Measurements from ENCODE around the gene FGD1. TPM values are rescaled to one million over a fixed set of nuclear protein-coding genes. Genes with fewer than 3 reads are reported as not detected.

Gene FGD1
- total and polyA plus RNA-seq, 2 experiments from 2014 or later, result 6.0 to 8.6 TPM

- H3F3A ChIP-seq (ENCODE audit: insufficient read depth), result no peaks in the 10 kb centered on the region
- no peak overlapping the region for H3K9ac ChIP-seq
- no peak overlapping the region for H2AFZ ChIP-seq
- H3K4me1 ChIP-seq (ENCODE audit: insufficient read depth), result no peaks in the 10 kb centered on the region
- H3K9me2 ChIP-seq (ENCODE audit: insufficient read depth), result no peaks in the 10 kb centered on the region
- H3K27me3 ChIP-seq (replicated peaks; ENCODE audit: insufficient read depth), result no peaks in the 10 kb centered on the region
- peaks cover 12% of the 10 kb centered on the region; the same call in 1 of the 2 replicates for H3K79me2 ChIP-seq (ENCODE audit: insufficient read depth)
- H4K20me1 ChIP-seq (ENCODE audit: insufficient read depth), result no peaks in the 10 kb centered on the region
- no peak overlapping the region for H3K4me2 ChIP-seq (ENCODE audit: unreplicated experiment)
- no peaks in the 10 kb centered on the region for H3K36me3 ChIP-seq (ENCODE audit: low read depth)
- TF ChIP-seq EZH2phosphoT487 (IDR thresholded peaks at IDR 0.05; ENCODE audit: insufficient read depth, low read depth) (no peak), EZH2 (IDR thresholded peaks at IDR 0.05; ENCODE audit: insufficient read depth, poor library complexity, severe bottlenecking) (no peak)
- H3K9me3 ChIP-seq (ENCODE audit: low read depth), result no peaks in the 10 kb centered on the region
- H3K4me3 ChIP-seq, result no peak overlapping the region
- WGBS, 2 experiments (ENCODE audit: low coverage in 1 of 2, low lambda C conversion rate in 2 of 2, missing lambda C conversion rate in 2 of 2), result 89 to 92% methylated on average over 7 to 19 of the region's 21 CpGs
- DNase-seq, result no peak
- H3K27ac ChIP-seq, result no peak overlapping the region
- in situ Hi-C loops (cut with MboI), result no loop called here
Observed at GRCh38 chrX:54470054-54470760, 25.8 kb downstream of the FGD1 start.

GRCh38 chrX:54452920-54453319 is 43.1 kb downstream of the FGD1 start:
- Histone ChIP-seq H3K27ac (no peak overlapping the region), H4K20me1 (ENCODE audit: insufficient read depth) (no peaks in the 10 kb centered on the region), H3K4me3 (no peak overlapping the region), H3K36me3 (ENCODE audit: low read depth) (no peaks in the 10 kb centered on the region), H3K9me3 (ENCODE audit: low read depth) (no peaks in the 10 kb centered on the region), H3K79me2 (ENCODE audit: insufficient read depth) (no peaks in the 10 kb centered on the region), H3K4me2 (ENCODE audit: unreplicated experiment) (no peak overlapping the region), H3K4me1 (ENCODE audit: insufficient read depth) (no peaks in the 10 kb centered on the region), H3K27me3 (replicated peaks; ENCODE audit: insufficient read depth) (no peaks in the 10 kb centered on the region), H3F3A (ENCODE audit: insufficient read depth) (no peaks in the 10 kb centered on the region), H2AFZ (no peak overlapping the region), H3K9me2 (ENCODE audit: insufficient read depth) (no peaks in the 10 kb centered on the region), H3K9ac (no peak overlapping the region)
- in situ Hi-C loops (cut with MboI), result no loop called here
- DNase-seq, result peak; percentile 43
- no peak for TF ChIP-seq EZH2phosphoT487 (IDR thresholded peaks at IDR 0.05; ENCODE audit: insufficient read depth, low read depth)
- no peak for TF ChIP-seq EZH2 (IDR thresholded peaks at IDR 0.05; ENCODE audit: insufficient read depth, poor library complexity, severe bottlenecking)
- 10 to 22% methylated on average over 1 to 2 of the region's 2 CpGs for WGBS, 2 experiments (ENCODE audit: low coverage in 1 of 2, low lambda C conversion rate in 2 of 2, missing lambda C conversion rate in 2 of 2)

- DNase-seq, result no peak
- in situ Hi-C loops (cut with MboI), result loop anchor here (25.0 kb wide), 1 partner anchor 413 kb away; the partner anchor contains the start of gene PHF8
- TF ChIP-seq EZH2phosphoT487 (IDR thresholded peaks at IDR 0.05; ENCODE audit: insufficient read depth, low read depth) (no peak), EZH2 (IDR thresholded peaks at IDR 0.05; ENCODE audit: insufficient read depth, poor library complexity, severe bottlenecking) (no peak)
- Histone ChIP-seq H2AFZ (no peak overlapping the region), H3F3A (ENCODE audit: insufficient read depth) (no peaks in the 10 kb centered on the region), H3K9ac (no peak overlapping the region), H3K9me2 (ENCODE audit: insufficient read depth) (no peaks in the 10 kb centered on the region), H3K4me3 (no peak overlapping the region), H3K79me2 (ENCODE audit: insufficient read depth) (no peaks in the 10 kb centered on the region), H3K4me2 (ENCODE audit: unreplicated experiment) (no peak overlapping the region), H3K27ac (no peak overlapping the region), H3K9me3 (ENCODE audit: low read depth) (no peaks in the 10 kb centered on the region), H3K27me3 (replicated peaks; ENCODE audit: insufficient read depth) (no peaks in the 10 kb centered on the region), H4K20me1 (ENCODE audit: insufficient read depth) (no peaks in the 10 kb centered on the region), H3K4me1 (ENCODE audit: insufficient read depth) (no peaks in the 10 kb centered on the region), H3K36me3 (ENCODE audit: low read depth) (no peaks in the 10 kb centered on the region)
Observed at GRCh38 chrX:54449929-54450328, 46.1 kb downstream of the FGD1 start.

- H3K79me2 ChIP-seq (ENCODE audit: insufficient read depth), result peaks cover 11% of the 10 kb centered on the region
- no peak overlapping the region for H3K9ac ChIP-seq
- in situ Hi-C loops (cut with MboI), result loop anchor here (25.0 kb wide), 1 partner anchor 410 kb away; the partner anchor contains the start of gene PHF8
- no peak overlapping the region for H3K4me3 ChIP-seq
- TF ChIP-seq EZH2 (IDR thresholded peaks at IDR 0.05; ENCODE audit: insufficient read depth, poor library complexity, severe bottlenecking), result no peak
- no peak for TF ChIP-seq EZH2phosphoT487 (IDR thresholded peaks at IDR 0.05; ENCODE audit: insufficient read depth, low read depth)
- no peak overlapping the region for H3K4me2 ChIP-seq (ENCODE audit: unreplicated experiment)
- no peaks in the 10 kb centered on the region for H3K9me3 ChIP-seq (ENCODE audit: low read depth)
- no peaks in the 10 kb centered on the region for H3K4me1 ChIP-seq (ENCODE audit: insufficient read depth)
- H3K9me2 ChIP-seq (ENCODE audit: insufficient read depth), result no peaks in the 10 kb centered on the region
- no peaks in the 10 kb centered on the region for H3K36me3 ChIP-seq (ENCODE audit: low read depth)
- H3K27me3 ChIP-seq (replicated peaks; ENCODE audit: insufficient read depth), result no peaks in the 10 kb centered on the region
- peak; percentile 27 for DNase-seq
- no peaks in the 10 kb centered on the region for H3F3A ChIP-seq (ENCODE audit: insufficient read depth)
- H3K27ac ChIP-seq, result no peak overlapping the region
- H4K20me1 ChIP-seq (ENCODE audit: insufficient read depth), result no peaks in the 10 kb centered on the region
- 91 to 96% methylated on average over 4 to 5 of the region's 5 CpGs for WGBS, 2 experiments (ENCODE audit: low coverage in 1 of 2, low lambda C conversion rate in 2 of 2, missing lambda C conversion rate in 2 of 2)
- no peak overlapping the region for H2AFZ ChIP-seq
Observed at GRCh38 chrX:54447461-54447860, 48.6 kb downstream of the FGD1 start.

All from GM23248 (cell line).